ENCODE measurements around the gene SPATA45.

DNA sequence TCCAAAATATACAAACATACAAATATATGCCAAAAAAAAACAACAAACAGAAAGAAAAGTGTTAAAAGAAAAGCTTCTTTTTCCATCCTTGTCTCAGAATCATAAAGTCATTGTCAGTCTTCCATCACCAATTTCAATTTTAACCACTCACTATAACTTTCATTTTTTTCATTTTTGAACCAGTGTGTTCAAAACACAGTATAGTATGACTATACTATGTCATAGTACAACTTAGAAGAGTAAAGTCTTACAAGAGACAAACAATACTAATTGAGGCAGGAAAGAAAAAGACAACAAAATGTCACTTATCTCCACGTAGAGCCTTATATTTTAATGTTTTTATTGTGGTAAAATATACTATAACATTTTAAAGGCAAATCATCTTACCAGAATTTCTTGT lies 63.5 kb downstream of the SPATA45 start:
- no peak for TF ChIP-seq POLR2A (IDR thresholded peaks at IDR 0.05; ENCODE audit: low read depth, low read length)
- no peak for TF ChIP-seq POLR2AphosphoS5 (IDR thresholded peaks at IDR 0.05; ENCODE audit: low read depth, low read length)
- no peak for TF ChIP-seq TAF1 (IDR thresholded peaks at IDR 0.05; ENCODE audit: borderline replicate concordance, low read depth, low read length)
